Liver (tissue), 9 donors: ENCODE data around the gene UBE2QL1. TPM values are rescaled to one million over a fixed set of nuclear protein-coding genes. Genes with fewer than 3 reads are reported as not detected.

Source experiments
- DNase-seq: peaks from one replicate; pipeline ENCODE4 v3.0.0-alpha.2; 2017; ENCODE audit warnings: low spot score
- H3K27ac ChIP-seq, 2 donors: one replicate each; pipeline ENCODE4 v1.7.0; 2013; ENCODE audit warnings: inconsistent platforms in 2 of 2, low read length in 2 of 2, control low read depth in 1 of 2, low read depth in 1 of 2, mild to moderate bottlenecking in 1 of 2
- H3K27me3 ChIP-seq, 4 donors: one replicate each; pipeline versions ENCODE4 v1.6.1 to v1.7.0; 2013; ENCODE audit warnings: low read length in 3 of 4, inconsistent platforms in 1 of 4, mild to moderate bottlenecking in 1 of 4, moderate library complexity in 1 of 4; ENCODE audit not compliant: control insufficient read depth in 4 of 4, insufficient read depth in 4 of 4
- H3K36me3 ChIP-seq, 4 donors: one replicate each; pipeline versions ENCODE4 v1.6.1 to v1.7.0; 2013; ENCODE audit warnings: low read length in 3 of 4, mild to moderate bottlenecking in 3 of 4, low read depth in 1 of 4, moderate library complexity in 1 of 4; ENCODE audit not compliant: control insufficient read depth in 4 of 4, insufficient read depth in 3 of 4
- H3K4me1 ChIP-seq, 4 donors: one replicate each; pipeline versions ENCODE4 v1.6.1 to v1.7.0; 2013; ENCODE audit warnings: low read length in 3 of 4, mild to moderate bottlenecking in 3 of 4, moderate library complexity in 1 of 4; ENCODE audit not compliant: control insufficient read depth in 4 of 4, insufficient read depth in 4 of 4
- H3K4me3 ChIP-seq, 3 donors: one replicate each; pipeline versions ENCODE4 v1.6.1 to v1.7.0; 2013; ENCODE audit warnings: low read length in 3 of 3, control low read depth in 1 of 3, low read depth in 1 of 3, mild to moderate bottlenecking in 1 of 3
- H3K9ac ChIP-seq, 2 donors: one replicate each; pipeline ENCODE4 v1.7.0; 2013; ENCODE audit warnings: low read length in 2 of 2, mild to moderate bottlenecking in 2 of 2, moderate library complexity in 2 of 2, control low read depth in 1 of 2, low read depth in 1 of 2
- H3K9me3 ChIP-seq, 4 donors: one replicate each; pipeline versions ENCODE4 v1.6.1 to v1.7.0; 2013; ENCODE audit warnings: low read length in 3 of 4; ENCODE audit not compliant: control insufficient read depth in 4 of 4
- EGR1 ChIP-seq, 2 donors: IDR thresholded peaks; 2 replicates each; pipeline ENCODE4 v1.6.1; 2016 to 2018; ENCODE audit warnings: antibody characterized with exemption in 2 of 2, low read depth in 2 of 2
- FOXA1 ChIP-seq: IDR thresholded peaks from 2 replicates; pipeline ENCODE4 v1.6.1; 2016; ENCODE audit warnings: antibody characterized with exemption
- GABPA ChIP-seq, 2 donors: IDR thresholded peaks in 1 of 2; conservative IDR thresholded peaks in 1 of 2; 2 replicates each; pipeline ENCODE4 v1.6.1; 2016; ENCODE audit warnings: antibody characterized with exemption in 2 of 2, mild to moderate bottlenecking in 1 of 2, moderate library complexity in 1 of 2
- HNF4A ChIP-seq, 2 donors: conservative IDR thresholded peaks; 2 replicates each; pipeline ENCODE4 v1.6.1; 2016; ENCODE audit warnings: antibody characterized with exemption in 2 of 2, mild to moderate bottlenecking in 2 of 2
- JUND ChIP-seq, 2 donors: IDR thresholded peaks; 2 replicates each; pipeline ENCODE4 v1.6.1; 2016; ENCODE audit warnings: antibody characterized with exemption in 2 of 2
- RAD21 ChIP-seq, 2 donors: IDR thresholded peaks; 2 replicates each; pipeline ENCODE4 v1.6.1; 2016; ENCODE audit warnings: antibody characterized with exemption in 2 of 2, mild to moderate bottlenecking in 2 of 2
- RXRA ChIP-seq, 2 donors: IDR thresholded peaks; 2 replicates each; pipeline ENCODE4 v1.6.1; 2017 to 2018; ENCODE audit warnings: antibody characterized with exemption in 2 of 2, mild to moderate bottlenecking in 1 of 2
- SP1 ChIP-seq: IDR thresholded peaks from 2 replicates; pipeline ENCODE4 v1.6.1; 2018; ENCODE audit warnings: antibody characterized with exemption, mild to moderate bottlenecking
- WGBS: extraction: QIAGEN DNeasy Blood & Tissue Kit; methylation state at CpG from one replicate; pipeline ENCODE4 v1.1.7; 2013; 5-methylcytosine and 5-hydroxymethylcytosine counted together
- polyA plus RNA-seq, 2 donors: library from polyadenylated mRNA; stranded (reverse) in 1 of 2; unstranded in 1 of 2; fragments of 200-250 nt in 1 of 2; fragments of >200 nt in 1 of 2; fragmentation: Nextera tagmentation in 1 of 2; extraction: Ambion mirVana in 1 of 2; gene quantifications; one replicate each; pipeline versions ENCODE4 v1.2.1 to v1.2.3, GENCODE V29; 2013 to 2015
- total RNA-seq, 2 donors: library from RNA; depleted of rRNA; stranded (reverse); fragments of >200 nt; gene quantifications; one replicate each; pipeline ENCODE4 v1.2.3, GENCODE V29; 2014
- TF ChIP-seq, protein P1 (sequence below): IDR thresholded peaks from 2 replicates; pipeline ENCODE4 v1.6.1; 2016; ENCODE audit warnings: antibody characterized with exemption, mild to moderate bottlenecking
- TF ChIP-seq, protein P2 (sequence below): fragments of 150-350 bp; IDR thresholded peaks from 2 replicates; pipeline ENCODE4 v1.5.1; 2017; ENCODE audit warnings: improper control_type of control experiment, low read depth, low read length; ENCODE audit not compliant: missing input control
- TF ChIP-seq, protein P3 (sequence below): IDR thresholded peaks from 2 replicates; pipeline ENCODE4 v1.6.1; 2016; ENCODE audit warnings: antibody characterized with exemption
- TF ChIP-seq, protein P4 (sequence below): IDR thresholded peaks from 2 replicates; pipeline ENCODE4 v1.6.1; 2016; ENCODE audit warnings: antibody characterized with exemption
- donor health status: healthy.
- donor health status: healthy.
- donor health status: healthy.
- donor health status: healthy.
- donor health status: healthy.

UBE2QL1 gene
- total and polyA plus RNA-seq, 4 donors, result 0.09 to 1.9 (median 0.36) TPM

DNA sequence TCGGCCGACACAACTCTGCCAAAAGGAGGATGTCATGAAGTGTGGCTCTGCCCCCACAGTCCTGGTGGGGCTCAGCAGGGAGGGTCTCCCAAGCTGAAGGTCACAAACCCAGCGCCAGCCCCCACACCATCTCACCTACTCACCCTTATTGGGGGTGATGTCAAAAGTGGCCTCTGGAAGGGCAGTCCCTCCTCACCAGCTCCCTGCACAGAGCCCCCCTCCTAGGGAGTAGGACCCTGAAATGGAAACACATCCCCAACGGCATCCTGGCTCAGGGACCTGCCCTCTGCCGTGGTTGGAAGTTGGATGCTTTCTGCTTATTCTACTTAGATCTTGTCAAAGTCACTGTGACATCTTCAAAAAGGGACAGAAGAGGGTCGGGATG lies 94.7 kb downstream of the UBE2QL1 start:
- no peak overlapping the region for H3K27ac ChIP-seq
- H3K9me3 ChIP-seq, result no peaks in the 10 kb centered on the region
- H3K36me3 ChIP-seq, result no peaks in the 10 kb centered on the region
- DNase-seq, result peak; percentile 16
- H3K9ac ChIP-seq, result no peak overlapping the region
- no peaks in the 10 kb centered on the region for H3K4me1 ChIP-seq
- no peaks in the 10 kb centered on the region for H3K27me3 ChIP-seq
- H3K4me3 ChIP-seq, result no peak overlapping the region
- TF ChIP-seq GABPA (IDR thresholded peaks at IDR 0.05 in 1 of 2, conservative IDR thresholded peaks at IDR 0.05 in 1 of 2) (no peak), SP1 (no peak), JUND (IDR thresholded peaks at IDR 0.05) (no peak), HNF4A (conservative IDR thresholded peaks at IDR 0.05) (no peak), RXRA (IDR thresholded peaks at IDR 0.05) (no peak), FOXA1 (no peak), RAD21 (IDR thresholded peaks at IDR 0.05) (no peak)
- TF ChIP-seq, protein P1, sequence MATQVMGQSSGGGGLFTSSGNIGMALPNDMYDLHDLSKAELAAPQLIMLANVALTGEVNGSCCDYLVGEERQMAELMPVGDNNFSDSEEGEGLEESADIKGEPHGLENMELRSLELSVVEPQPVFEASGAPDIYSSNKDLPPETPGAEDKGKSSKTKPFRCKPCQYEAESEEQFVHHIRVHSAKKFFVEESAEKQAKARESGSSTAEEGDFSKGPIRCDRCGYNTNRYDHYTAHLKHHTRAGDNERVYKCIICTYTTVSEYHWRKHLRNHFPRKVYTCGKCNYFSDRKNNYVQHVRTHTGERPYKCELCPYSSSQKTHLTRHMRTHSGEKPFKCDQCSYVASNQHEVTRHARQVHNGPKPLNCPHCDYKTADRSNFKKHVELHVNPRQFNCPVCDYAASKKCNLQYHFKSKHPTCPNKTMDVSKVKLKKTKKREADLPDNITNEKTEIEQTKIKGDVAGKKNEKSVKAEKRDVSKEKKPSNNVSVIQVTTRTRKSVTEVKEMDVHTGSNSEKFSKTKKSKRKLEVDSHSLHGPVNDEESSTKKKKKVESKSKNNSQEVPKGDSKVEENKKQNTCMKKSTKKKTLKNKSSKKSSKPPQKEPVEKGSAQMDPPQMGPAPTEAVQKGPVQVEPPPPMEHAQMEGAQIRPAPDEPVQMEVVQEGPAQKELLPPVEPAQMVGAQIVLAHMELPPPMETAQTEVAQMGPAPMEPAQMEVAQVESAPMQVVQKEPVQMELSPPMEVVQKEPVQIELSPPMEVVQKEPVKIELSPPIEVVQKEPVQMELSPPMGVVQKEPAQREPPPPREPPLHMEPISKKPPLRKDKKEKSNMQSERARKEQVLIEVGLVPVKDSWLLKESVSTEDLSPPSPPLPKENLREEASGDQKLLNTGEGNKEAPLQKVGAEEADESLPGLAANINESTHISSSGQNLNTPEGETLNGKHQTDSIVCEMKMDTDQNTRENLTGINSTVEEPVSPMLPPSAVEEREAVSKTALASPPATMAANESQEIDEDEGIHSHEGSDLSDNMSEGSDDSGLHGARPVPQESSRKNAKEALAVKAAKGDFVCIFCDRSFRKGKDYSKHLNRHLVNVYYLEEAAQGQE, result no peak
- TF ChIP-seq, protein P2, sequence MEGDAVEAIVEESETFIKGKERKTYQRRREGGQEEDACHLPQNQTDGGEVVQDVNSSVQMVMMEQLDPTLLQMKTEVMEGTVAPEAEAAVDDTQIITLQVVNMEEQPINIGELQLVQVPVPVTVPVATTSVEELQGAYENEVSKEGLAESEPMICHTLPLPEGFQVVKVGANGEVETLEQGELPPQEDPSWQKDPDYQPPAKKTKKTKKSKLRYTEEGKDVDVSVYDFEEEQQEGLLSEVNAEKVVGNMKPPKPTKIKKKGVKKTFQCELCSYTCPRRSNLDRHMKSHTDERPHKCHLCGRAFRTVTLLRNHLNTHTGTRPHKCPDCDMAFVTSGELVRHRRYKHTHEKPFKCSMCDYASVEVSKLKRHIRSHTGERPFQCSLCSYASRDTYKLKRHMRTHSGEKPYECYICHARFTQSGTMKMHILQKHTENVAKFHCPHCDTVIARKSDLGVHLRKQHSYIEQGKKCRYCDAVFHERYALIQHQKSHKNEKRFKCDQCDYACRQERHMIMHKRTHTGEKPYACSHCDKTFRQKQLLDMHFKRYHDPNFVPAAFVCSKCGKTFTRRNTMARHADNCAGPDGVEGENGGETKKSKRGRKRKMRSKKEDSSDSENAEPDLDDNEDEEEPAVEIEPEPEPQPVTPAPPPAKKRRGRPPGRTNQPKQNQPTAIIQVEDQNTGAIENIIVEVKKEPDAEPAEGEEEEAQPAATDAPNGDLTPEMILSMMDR, result no peak
- TF ChIP-seq, protein P3, sequence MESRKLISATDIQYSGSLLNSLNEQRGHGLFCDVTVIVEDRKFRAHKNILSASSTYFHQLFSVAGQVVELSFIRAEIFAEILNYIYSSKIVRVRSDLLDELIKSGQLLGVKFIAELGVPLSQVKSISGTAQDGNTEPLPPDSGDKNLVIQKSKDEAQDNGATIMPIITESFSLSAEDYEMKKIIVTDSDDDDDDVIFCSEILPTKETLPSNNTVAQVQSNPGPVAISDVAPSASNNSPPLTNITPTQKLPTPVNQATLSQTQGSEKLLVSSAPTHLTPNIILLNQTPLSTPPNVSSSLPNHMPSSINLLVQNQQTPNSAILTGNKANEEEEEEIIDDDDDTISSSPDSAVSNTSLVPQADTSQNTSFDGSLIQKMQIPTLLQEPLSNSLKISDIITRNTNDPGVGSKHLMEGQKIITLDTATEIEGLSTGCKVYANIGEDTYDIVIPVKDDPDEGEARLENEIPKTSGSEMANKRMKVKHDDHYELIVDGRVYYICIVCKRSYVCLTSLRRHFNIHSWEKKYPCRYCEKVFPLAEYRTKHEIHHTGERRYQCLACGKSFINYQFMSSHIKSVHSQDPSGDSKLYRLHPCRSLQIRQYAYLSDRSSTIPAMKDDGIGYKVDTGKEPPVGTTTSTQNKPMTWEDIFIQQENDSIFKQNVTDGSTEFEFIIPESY, result no peak
- WGBS, result 82% methylated on average over 6 of the region's 6 CpGs

DNA sequence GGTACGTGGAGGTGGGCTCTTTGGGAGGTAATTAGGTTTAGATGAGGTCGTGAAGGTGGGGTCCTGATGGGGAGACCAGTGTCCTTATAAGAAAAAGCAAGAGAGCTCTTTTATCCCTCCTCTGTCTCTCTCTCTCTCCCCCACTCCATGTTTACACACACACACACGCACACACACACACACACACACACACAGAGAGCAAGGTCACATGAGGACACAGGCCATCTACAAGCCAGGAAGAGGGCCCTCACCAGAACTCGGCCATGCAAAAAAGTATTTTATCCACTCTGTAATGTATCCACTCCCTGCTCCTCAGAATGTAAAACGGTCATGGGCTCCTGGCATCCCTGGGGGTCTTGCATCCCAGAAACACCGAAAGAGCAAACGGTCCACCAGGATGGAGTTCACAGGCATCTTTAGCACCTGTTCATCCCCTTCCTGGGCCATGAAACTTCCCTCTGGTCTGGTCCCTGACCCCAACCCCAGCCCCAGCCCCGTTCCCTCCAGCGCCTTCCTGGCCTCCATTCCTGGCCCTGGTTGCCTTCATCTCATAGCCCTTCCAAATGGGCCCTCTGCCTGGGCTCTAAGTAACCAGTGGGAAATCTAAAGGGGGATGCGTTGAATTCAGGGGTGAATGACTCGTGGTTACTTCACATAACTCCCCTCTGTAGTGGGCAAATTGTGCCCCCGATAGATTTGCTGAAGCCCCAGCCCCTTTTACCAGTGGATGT lies 95.3 kb downstream of the UBE2QL1 start:
- H3K9ac ChIP-seq, result no peak overlapping the region
- no peaks in the 10 kb centered on the region for H3K9me3 ChIP-seq
- no peaks in the 10 kb centered on the region for H3K4me1 ChIP-seq
- no peak overlapping the region for H3K4me3 ChIP-seq
- H3K27me3 ChIP-seq, result no peaks in the 10 kb centered on the region
- no peaks in the 10 kb centered on the region for H3K36me3 ChIP-seq
- no peak overlapping the region for H3K27ac ChIP-seq
- whole genome bisulfite sequencing, result 83% methylated on average over 12 of the region's 12 CpGs
- DNase-seq, result peak; percentile 25
- TF ChIP-seq, protein P1, result no peak
- TF ChIP-seq RXRA (IDR thresholded peaks at IDR 0.05) (peak; percentile 29 to 40), EGR1 (IDR thresholded peaks at IDR 0.05; ENCODE audit: low read depth in 2 of 2) (no peak)
- TF ChIP-seq, protein P4, sequence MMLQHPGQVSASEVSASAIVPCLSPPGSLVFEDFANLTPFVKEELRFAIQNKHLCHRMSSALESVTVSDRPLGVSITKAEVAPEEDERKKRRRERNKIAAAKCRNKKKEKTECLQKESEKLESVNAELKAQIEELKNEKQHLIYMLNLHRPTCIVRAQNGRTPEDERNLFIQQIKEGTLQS, result no peak
